ENCODE results near the gene HTRA2.

The HTRA2 gene

DNA sequence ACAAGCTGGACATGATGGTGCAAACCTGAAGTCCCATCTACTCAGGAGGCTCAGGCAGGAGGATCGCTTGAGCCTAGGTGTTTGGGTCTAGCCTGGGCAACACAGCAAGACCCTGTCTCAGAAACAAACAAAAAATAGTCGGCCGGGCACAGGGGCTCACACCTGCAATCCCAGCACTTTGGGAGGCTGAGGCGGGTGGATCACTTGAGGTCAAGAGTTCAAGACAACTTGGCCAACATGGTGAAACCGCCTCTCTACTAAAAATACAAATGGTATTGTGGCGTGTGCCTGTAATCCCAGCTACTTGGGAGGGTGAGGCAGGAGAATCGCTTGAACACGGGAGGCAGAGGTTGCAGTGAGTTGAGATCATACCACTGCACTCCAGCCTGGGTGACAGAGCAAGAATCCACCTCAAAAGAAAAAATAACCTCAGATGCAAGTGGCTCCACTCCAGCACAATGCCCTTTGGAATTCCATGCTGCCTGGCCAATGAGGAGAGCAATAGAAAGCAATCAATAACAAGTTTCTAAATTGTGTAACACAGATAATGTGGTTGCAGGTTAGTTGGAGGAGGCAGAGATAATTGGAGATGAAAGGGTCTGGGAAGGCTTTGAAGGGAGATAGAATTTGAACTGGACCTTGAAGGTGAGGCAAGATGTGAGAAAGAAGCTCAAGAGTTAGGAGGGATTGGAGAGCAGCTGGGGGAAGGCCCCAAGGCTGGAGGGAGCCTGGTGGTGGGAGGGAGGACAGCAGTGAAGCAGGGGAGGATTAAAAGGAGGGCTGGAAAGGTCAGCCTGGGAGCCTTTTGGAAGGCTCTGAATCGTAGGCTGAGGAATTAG, 40.9 kb upstream of the HTRA2 start:
- H3K4me3 ChIP-seq (ENCODE audit: low read length) = no peak overlapping the region
- TF ChIP-seq, protein P1, sequence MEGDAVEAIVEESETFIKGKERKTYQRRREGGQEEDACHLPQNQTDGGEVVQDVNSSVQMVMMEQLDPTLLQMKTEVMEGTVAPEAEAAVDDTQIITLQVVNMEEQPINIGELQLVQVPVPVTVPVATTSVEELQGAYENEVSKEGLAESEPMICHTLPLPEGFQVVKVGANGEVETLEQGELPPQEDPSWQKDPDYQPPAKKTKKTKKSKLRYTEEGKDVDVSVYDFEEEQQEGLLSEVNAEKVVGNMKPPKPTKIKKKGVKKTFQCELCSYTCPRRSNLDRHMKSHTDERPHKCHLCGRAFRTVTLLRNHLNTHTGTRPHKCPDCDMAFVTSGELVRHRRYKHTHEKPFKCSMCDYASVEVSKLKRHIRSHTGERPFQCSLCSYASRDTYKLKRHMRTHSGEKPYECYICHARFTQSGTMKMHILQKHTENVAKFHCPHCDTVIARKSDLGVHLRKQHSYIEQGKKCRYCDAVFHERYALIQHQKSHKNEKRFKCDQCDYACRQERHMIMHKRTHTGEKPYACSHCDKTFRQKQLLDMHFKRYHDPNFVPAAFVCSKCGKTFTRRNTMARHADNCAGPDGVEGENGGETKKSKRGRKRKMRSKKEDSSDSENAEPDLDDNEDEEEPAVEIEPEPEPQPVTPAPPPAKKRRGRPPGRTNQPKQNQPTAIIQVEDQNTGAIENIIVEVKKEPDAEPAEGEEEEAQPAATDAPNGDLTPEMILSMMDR (conservative IDR thresholded peaks at IDR 0.05; ENCODE audit: low read length) = no peak
- DNase-seq (ENCODE audit: low read depth) = no peak

DNA sequence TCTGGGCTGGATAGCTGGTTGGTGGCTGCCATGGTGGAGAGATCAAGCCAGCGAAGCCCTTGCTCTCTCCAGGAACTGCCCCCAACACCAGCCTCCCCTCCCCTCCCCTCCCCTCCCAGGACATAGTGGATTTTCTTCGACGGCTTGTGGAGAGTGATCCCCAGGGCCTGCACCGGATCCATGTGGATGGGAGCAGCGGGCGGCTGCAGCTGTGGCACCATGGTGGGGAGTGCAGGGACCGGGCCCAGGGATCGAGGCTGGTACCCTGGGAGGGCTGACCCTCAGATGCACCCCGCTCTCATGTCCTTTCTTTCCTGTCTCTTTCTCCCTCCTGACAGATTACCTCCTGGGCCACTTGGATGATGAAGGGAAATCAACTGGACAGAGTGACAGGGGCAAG, 39.8 kb upstream of the HTRA2 start:
- no peak for DNase-seq (ENCODE audit: low read depth)
- TF ChIP-seq, protein P1 (conservative IDR thresholded peaks at IDR 0.05; ENCODE audit: low read length) = no peak

DNA sequence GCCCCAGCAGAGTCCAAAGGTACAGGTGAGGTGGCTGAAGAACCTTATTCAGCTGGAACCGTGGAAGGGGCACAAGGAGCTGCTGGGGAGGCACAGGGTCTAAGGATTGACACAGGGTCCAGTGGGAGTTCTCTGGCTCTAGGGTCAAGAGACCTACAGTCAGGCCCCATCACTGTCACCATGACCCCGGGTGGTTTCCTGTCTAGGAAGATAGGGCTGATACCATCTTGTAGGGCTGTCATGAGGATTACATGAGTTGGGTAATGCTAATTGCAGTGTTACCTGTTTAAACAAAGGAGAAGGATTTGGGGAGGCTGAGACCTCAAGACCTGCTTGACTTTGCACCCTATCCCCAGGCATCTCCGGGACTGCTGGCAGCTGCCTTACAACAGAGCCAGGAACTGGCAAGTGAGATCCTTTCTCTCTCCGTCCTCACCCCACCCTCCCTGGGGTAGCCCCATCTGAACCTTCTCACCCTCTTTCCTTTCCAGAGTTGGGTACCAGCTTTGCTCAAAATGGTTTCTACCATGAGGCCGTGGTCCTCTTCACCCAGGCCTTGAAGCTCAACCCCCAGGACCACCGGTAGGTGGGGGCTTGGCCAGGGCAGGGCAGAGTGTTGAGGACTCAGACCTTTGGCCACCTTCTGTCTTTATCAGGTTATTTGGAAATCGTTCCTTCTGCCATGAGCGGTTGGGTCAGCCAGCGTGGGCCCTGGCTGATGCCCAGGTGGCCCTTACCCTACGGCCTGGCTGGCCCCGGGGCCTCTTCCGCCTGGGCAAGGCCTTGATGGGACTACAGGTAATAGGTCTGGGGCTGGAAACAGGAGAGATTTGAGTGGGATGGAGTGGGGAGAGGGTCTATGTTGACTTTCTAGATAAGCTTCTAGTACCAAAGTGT, 37.8 kb upstream of the HTRA2 start:
- TF ChIP-seq, protein P1 (conservative IDR thresholded peaks at IDR 0.05; ENCODE audit: low read length) = no peak
- no peak for DNase-seq (ENCODE audit: low read depth)
- H3K4me3 ChIP-seq (ENCODE audit: low read length) = no peak overlapping the region

More for the DNA sequence above, 39.8 kb upstream of the HTRA2 start:
- no peak overlapping the region for H3K4me3 ChIP-seq (ENCODE audit: low read length)

DNA sequence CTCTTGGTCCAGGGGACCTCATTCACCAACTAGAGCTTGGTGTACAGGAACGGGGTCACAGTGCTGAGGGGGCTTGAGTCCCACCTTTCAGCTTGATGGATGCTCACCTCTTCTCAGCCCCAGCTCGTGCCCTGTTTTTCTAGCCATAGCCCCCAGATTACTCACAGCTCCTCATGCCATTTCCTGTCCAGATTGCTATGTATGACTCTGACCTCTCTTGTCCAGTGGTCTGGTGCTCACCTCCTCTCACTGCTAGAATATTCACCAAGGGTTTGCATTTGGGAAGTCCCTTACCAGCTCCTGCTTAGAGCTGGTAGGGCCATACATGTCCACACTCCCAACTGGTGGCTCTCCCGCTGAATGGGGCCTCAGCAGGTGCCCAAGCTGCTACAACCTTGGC, 36.2 kb upstream of the HTRA2 start:
- no peak for DNase-seq (ENCODE audit: low read depth)

DNA sequence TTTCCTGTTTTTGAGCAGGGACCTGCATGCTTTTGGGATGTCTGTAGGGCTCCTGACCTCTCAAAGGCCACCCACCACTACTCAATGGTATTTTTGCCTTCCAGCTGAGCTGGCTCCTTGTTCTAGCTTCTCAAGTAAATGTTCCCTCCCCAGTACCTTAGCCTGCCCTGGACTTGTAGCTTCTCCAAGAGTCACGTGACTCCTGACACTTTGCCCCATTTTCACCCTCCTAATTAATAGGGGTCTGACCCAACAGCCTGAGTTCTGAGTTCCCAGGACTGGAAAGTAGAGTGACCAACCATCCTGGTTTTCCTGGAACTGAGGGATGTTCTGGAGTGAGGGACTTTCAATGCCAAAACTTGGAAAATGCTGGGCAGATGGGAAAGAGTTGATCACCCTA, 34.3 kb upstream of the HTRA2 start:
- TF ChIP-seq, protein P1 (conservative IDR thresholded peaks at IDR 0.05; ENCODE audit: low read length) = no peak
- H3K4me3 ChIP-seq (ENCODE audit: low read length) = no peak overlapping the region
- no peak for DNase-seq (ENCODE audit: low read depth)

More for the DNA sequence above, 36.2 kb upstream of the HTRA2 start:
- H3K4me3 ChIP-seq (ENCODE audit: low read length) = no peak overlapping the region
- TF ChIP-seq, protein P1 (conservative IDR thresholded peaks at IDR 0.05; ENCODE audit: low read length) = no peak

DNA sequence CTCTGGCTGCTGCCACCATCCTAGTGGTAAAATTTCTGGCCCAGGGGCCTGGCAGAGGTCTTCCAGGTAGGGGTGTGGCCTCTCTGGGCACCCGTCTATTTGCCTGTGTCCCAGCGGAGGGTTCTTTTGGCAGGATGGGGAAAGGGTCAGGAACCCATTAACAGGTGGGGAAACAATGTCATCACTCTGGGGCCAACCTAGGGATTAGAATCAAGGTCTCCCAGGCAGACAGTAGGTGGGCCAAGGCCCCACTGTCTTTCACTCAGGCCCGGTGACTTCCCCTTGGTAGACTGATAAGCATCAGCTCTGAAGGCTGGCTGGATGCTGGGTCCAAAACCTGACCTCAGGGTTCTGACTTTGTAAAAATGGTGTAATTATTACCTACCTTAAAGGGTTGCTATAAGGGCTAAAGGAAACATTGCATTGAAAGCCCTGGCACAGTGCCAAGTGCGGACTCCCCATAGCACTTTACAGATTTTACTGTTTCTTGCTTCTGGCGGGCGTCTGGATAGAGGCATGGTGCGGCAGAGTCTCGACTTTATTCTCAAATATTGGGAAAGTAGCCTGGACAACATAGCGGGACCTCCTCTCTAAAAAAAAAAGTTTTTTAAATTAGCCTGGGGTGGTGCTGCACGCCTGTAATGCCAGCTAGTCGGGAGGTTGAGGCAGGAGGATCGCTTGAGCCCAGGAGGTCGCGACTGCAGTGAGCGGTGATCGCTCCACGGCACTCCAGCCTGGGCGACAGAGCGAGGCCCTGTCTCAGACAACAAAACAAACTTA, 32.5 kb upstream of the HTRA2 start:
- DNase-seq (ENCODE audit: low read depth) = no peak
- no peak overlapping the region; the same call in 1 of the 2 replicates for H3K4me3 ChIP-seq (ENCODE audit: low read length)
- TF ChIP-seq, protein P1 (conservative IDR thresholded peaks at IDR 0.05; ENCODE audit: low read length) = no peak
